ENCODE measurements around the gene CLEC19A. TPM values are rescaled to one million over a fixed set of nuclear protein-coding genes. Genes with fewer than 3 reads are reported as not detected.

The CLEC19A gene
- not detected for total RNA-seq
- total RNA-seq (2013) = not detected
- total RNA-seq = 0 reads per million in 29 experiments

- Mint-ChIP-seq H3K36me3 (no peaks in the 10 kb centered on the region), H3K27me3 (peaks cover 5 to 13% of the 10 kb centered on the region in 2 donors), H3K4me1 (no peaks in the 10 kb centered on the region), H3K4me3 (no peak within 1 kb of the TSS), H3K27ac (no peak within 1 kb of the TSS), H3K9me3 (no peaks in the 10 kb centered on the region)
- ATAC-seq (replicated peaks in 1 of 4) (no peak), DNase-seq (no peak)
- ChIA-PET POLR2A (no interaction called here), CTCF (no interaction called here)
- no peak within 1 kb of the TSS for H3K4me3 ChIP-seq (ENCODE audit: control insufficient read depth in 1 of 2, extremely low read depth in 1 of 2, low read length in 1 of 2)
- no peaks in the 10 kb centered on the region for H3K9me3 ChIP-seq
- H3K27me3 ChIP-seq (replicated peaks in 1 of 2; ENCODE audit: control insufficient read depth in 2 of 2, extremely low read depth in 1 of 2, insufficient read depth in 2 of 2, low read length in 1 of 2) = peaks cover 0 to 7% of the 10 kb centered on the region in 2 experiments
- H3K27ac ChIP-seq (ENCODE audit: low read length) = no peak within 1 kb of the TSS
- WGBS (ENCODE audit: insufficient coverage) = 86% methylated on average over 1 of the region's 2 CpGs
- no peaks in the 10 kb centered on the region for H3K36me3 ChIP-seq (ENCODE audit: control insufficient read depth in 2 of 2, extremely low read depth in 1 of 2, insufficient read depth in 1 of 2, low read length in 1 of 2)
- H3K4me1 ChIP-seq (ENCODE audit: control insufficient read depth in 1 of 2, extremely low read depth in 1 of 2, insufficient read depth in 2 of 2, low read length in 2 of 2) = no peaks in the 10 kb centered on the region
These were observed at the start of gene CLEC19A for GRCh38 chr16:19285431-19285830. Gene CLEC19A, plus strand, starts transcription at chr16:19285731. Its CDS starts 121 bp downstream, at chr16:19285852.

- Mint-ChIP-seq H3K4me1 (no peaks in the 10 kb centered on the region), H3K27me3 (peaks cover 0 to 4% of the 10 kb centered on the region in 2 donors), H3K27ac (no peak overlapping the region), H3K9me3 (peaks cover 9 to 25% (median 19%) of the 10 kb centered on the region in 3 donors), H3K36me3 (peaks cover 3% of the 10 kb centered on the region), H3K4me3 (no peak overlapping the region)
- 80% methylated on average over 1 of the region's 4 CpGs for WGBS (ENCODE audit: insufficient coverage)
- ATAC-seq (replicated peaks in 1 of 4) = no peak
- H3K4me3 ChIP-seq (ENCODE audit: control insufficient read depth in 1 of 2, extremely low read depth in 1 of 2, low read length in 1 of 2) = no peak overlapping the region
- no peaks in the 10 kb centered on the region for H3K9me3 ChIP-seq
- no peak for DNase-seq
- no peak overlapping the region for H3K27ac ChIP-seq (ENCODE audit: low read length)
- H3K27me3 ChIP-seq (replicated peaks in 1 of 2; ENCODE audit: control insufficient read depth in 2 of 2, extremely low read depth in 1 of 2, insufficient read depth in 2 of 2, low read length in 1 of 2) = peaks cover 0 to 6% of the 10 kb centered on the region in 2 experiments
- ChIA-PET CTCF (no interaction called here), POLR2A (no interaction called here)
- H3K36me3 ChIP-seq (ENCODE audit: control insufficient read depth in 2 of 2, extremely low read depth in 1 of 2, insufficient read depth in 1 of 2, low read length in 1 of 2) = no peaks in the 10 kb centered on the region
- no peaks in the 10 kb centered on the region for H3K4me1 ChIP-seq (ENCODE audit: control insufficient read depth in 1 of 2, extremely low read depth in 1 of 2, insufficient read depth in 2 of 2, low read length in 2 of 2)
These were observed 49.6 kb upstream of the CLEC19A start for GRCh38 chr16:19235886-19236285.

- DNase-seq (no peak), ATAC-seq (replicated peaks in 1 of 4) (no peak)
- Mint-ChIP-seq H3K36me3 (peaks cover 3% of the 10 kb centered on the region), H3K27me3 (peaks cover 0 to 4% of the 10 kb centered on the region in 2 donors), H3K4me3 (no peak overlapping the region), H3K4me1 (no peaks in the 10 kb centered on the region), H3K9me3 (peaks cover 9 to 25% (median 19%) of the 10 kb centered on the region in 3 donors), H3K27ac (no peak overlapping the region)
- Histone ChIP-seq H3K36me3 (ENCODE audit: control insufficient read depth in 2 of 2, extremely low read depth in 1 of 2, insufficient read depth in 1 of 2, low read length in 1 of 2) (no peaks in the 10 kb centered on the region), H3K27ac (ENCODE audit: low read length) (no peak overlapping the region), H3K4me3 (ENCODE audit: control insufficient read depth in 1 of 2, extremely low read depth in 1 of 2, low read length in 1 of 2) (no peak overlapping the region), H3K4me1 (ENCODE audit: control insufficient read depth in 1 of 2, extremely low read depth in 1 of 2, insufficient read depth in 2 of 2, low read length in 2 of 2) (no peaks in the 10 kb centered on the region), H3K27me3 (replicated peaks in 1 of 2; ENCODE audit: control insufficient read depth in 2 of 2, extremely low read depth in 1 of 2, insufficient read depth in 2 of 2, low read length in 1 of 2) (peaks cover 0 to 11% of the 10 kb centered on the region in 2 experiments), H3K9me3 (no peaks in the 10 kb centered on the region)
- CTCF ChIA-PET = no interaction called here
- POLR2A ChIA-PET = no interaction called here
- 67% methylated on average over 3 of the region's 4 CpGs for WGBS (ENCODE audit: insufficient coverage)
These were observed 48.8 kb upstream of the CLEC19A start for GRCh38 chr16:19236561-19237209.

GRCh38 chr16:19238406-19238805, 47.1 kb upstream of the CLEC19A start:
- Mint-ChIP-seq H3K4me3 (no peak overlapping the region), H3K9me3 (peaks cover 13 to 25% (median 22%) of the 10 kb centered on the region in 3 donors), H3K36me3 (peaks cover 3% of the 10 kb centered on the region), H3K4me1 (no peaks in the 10 kb centered on the region), H3K27me3 (peaks cover 0 to 5% of the 10 kb centered on the region in 2 donors), H3K27ac (no peak overlapping the region)
- no peak overlapping the region for H3K27ac ChIP-seq (ENCODE audit: low read length)
- WGBS (ENCODE audit: insufficient coverage) = 84% methylated on average over 4 of the region's 4 CpGs
- ATAC-seq (replicated peaks in 1 of 4) = no peak
- no peaks in the 10 kb centered on the region for H3K36me3 ChIP-seq (ENCODE audit: control insufficient read depth in 2 of 2, extremely low read depth in 1 of 2, insufficient read depth in 1 of 2, low read length in 1 of 2)
- H3K9me3 ChIP-seq = no peaks in the 10 kb centered on the region
- peaks cover 0 to 6% of the 10 kb centered on the region in 2 experiments for H3K27me3 ChIP-seq (replicated peaks in 1 of 2; ENCODE audit: control insufficient read depth in 2 of 2, extremely low read depth in 1 of 2, insufficient read depth in 2 of 2, low read length in 1 of 2)
- no peaks in the 10 kb centered on the region for H3K4me1 ChIP-seq (ENCODE audit: control insufficient read depth in 1 of 2, extremely low read depth in 1 of 2, insufficient read depth in 2 of 2, low read length in 2 of 2)
- CTCF ChIA-PET = no interaction called here
- POLR2A ChIA-PET = no interaction called here
- no peak for DNase-seq
- H3K4me3 ChIP-seq (ENCODE audit: control insufficient read depth in 1 of 2, extremely low read depth in 1 of 2, low read length in 1 of 2) = no peak overlapping the region

- WGBS (ENCODE audit: insufficient coverage) = 91% methylated on average over 10 of the region's 13 CpGs
- no peak for DNase-seq
- ChIA-PET CTCF (no interaction called here), POLR2A (no interaction called here)
- Mint-ChIP-seq H3K27me3 (peaks cover 0 to 5% of the 10 kb centered on the region in 2 donors), H3K36me3 (peaks cover 3% of the 10 kb centered on the region), H3K9me3 (peaks cover 14 to 22% (median 22%) of the 10 kb centered on the region in 3 donors), H3K4me1 (no peaks in the 10 kb centered on the region), H3K4me3 (no peak overlapping the region), H3K27ac (no peak overlapping the region)
- Histone ChIP-seq H3K27me3 (replicated peaks in 1 of 2; ENCODE audit: control insufficient read depth in 2 of 2, extremely low read depth in 1 of 2, insufficient read depth in 2 of 2, low read length in 1 of 2) (peaks cover 0 to 6% of the 10 kb centered on the region in 2 experiments), H3K36me3 (ENCODE audit: control insufficient read depth in 2 of 2, extremely low read depth in 1 of 2, insufficient read depth in 1 of 2, low read length in 1 of 2) (no peaks in the 10 kb centered on the region), H3K4me3 (ENCODE audit: control insufficient read depth in 1 of 2, extremely low read depth in 1 of 2, low read length in 1 of 2) (no peak overlapping the region), H3K27ac (ENCODE audit: low read length) (no peak overlapping the region), H3K9me3 (no peaks in the 10 kb centered on the region), H3K4me1 (ENCODE audit: control insufficient read depth in 1 of 2, extremely low read depth in 1 of 2, insufficient read depth in 2 of 2, low read length in 2 of 2) (no peaks in the 10 kb centered on the region)
- ATAC-seq (replicated peaks in 1 of 4) = no peak
These were observed 45.9 kb upstream of the CLEC19A start for GRCh38 chr16:19239511-19240155.

GRCh38 chr16:19240494-19240893, 45.0 kb upstream of the CLEC19A start:
- Histone ChIP-seq H3K4me1 (ENCODE audit: control insufficient read depth in 1 of 2, extremely low read depth in 1 of 2, insufficient read depth in 2 of 2, low read length in 2 of 2) (no peaks in the 10 kb centered on the region), H3K27ac (ENCODE audit: low read length) (no peak overlapping the region), H3K36me3 (ENCODE audit: control insufficient read depth in 2 of 2, extremely low read depth in 1 of 2, insufficient read depth in 1 of 2, low read length in 1 of 2) (no peaks in the 10 kb centered on the region), H3K4me3 (ENCODE audit: control insufficient read depth in 1 of 2, extremely low read depth in 1 of 2, low read length in 1 of 2) (no peak overlapping the region), H3K27me3 (replicated peaks in 1 of 2; ENCODE audit: control insufficient read depth in 2 of 2, extremely low read depth in 1 of 2, insufficient read depth in 2 of 2, low read length in 1 of 2) (peaks cover 0 to 6% of the 10 kb centered on the region in 2 experiments), H3K9me3 (no peaks in the 10 kb centered on the region)
- CTCF ChIA-PET = no interaction called here
- H3K27ac Mint-ChIP-seq = no peak overlapping the region
- POLR2A ChIA-PET = no interaction called here
- H3K9me3 Mint-ChIP-seq = peaks cover 13 to 17% (median 15%) of the 10 kb centered on the region in 3 donors
- H3K27me3 Mint-ChIP-seq = peaks cover 0 to 5% of the 10 kb centered on the region in 2 donors
- H3K36me3 Mint-ChIP-seq = peaks cover 3% of the 10 kb centered on the region
- WGBS (ENCODE audit: insufficient coverage) = 80% methylated on average over 5 of the region's 7 CpGs
- ATAC-seq (replicated peaks in 1 of 4) (no peak), DNase-seq (no peak)
- no peak overlapping the region for H3K4me3 Mint-ChIP-seq
- H3K4me1 Mint-ChIP-seq = no peaks in the 10 kb centered on the region
